Putamen (tissue), 1 donor: ENCODE data around the gene GDPD3.
A peak's percentile ranks its signal among the peaks of the same experiment; 100 is the strongest.

Source experiments
- DNase-seq: peaks from one replicate; pipeline ENCODE4 v3.0.0-alpha.2; 2016; ENCODE audit warnings: low spot score

Gene GDPD3

GRCh38 chr16:30077656-30078055, 35.7 kb downstream of the GDPD3 start:
- DNase-seq: no peak

GRCh38 chr16:30076276-30076791, 37.0 kb downstream of the GDPD3 start:
- no peak for DNase-seq

- peak; percentile 89 for DNase-seq
Measured at GRCh38 chr16:30075503-30076275, 37.6 kb downstream of the GDPD3 start, which contains the start of gene PPP4C. Gene PPP4C (plus strand): TSS chr16:30075994. CDS start chr16:30076378, 384 bp downstream.

GRCh38 chr16:30070490-30070889, 42.8 kb downstream of the GDPD3 start:
- DNase-seq: no peak

GRCh38 chr16:30069611-30070462, 43.5 kb downstream of the GDPD3 start:
- no peak for DNase-seq

- no peak for DNase-seq
Measured at GRCh38 chr16:30068750-30069610, 44.4 kb downstream of the GDPD3 start.

GRCh38 chr16:30068333-30068732, 45.0 kb downstream of the GDPD3 start:
- DNase-seq: no peak

- no peak for DNase-seq
Measured at GRCh38 chr16:30067584-30067916, 45.8 kb downstream of the GDPD3 start.

- no peak for DNase-seq
Measured at GRCh38 chr16:30066761-30067583, 46.4 kb downstream of the GDPD3 start.

- no peak for DNase-seq
Measured at GRCh38 chr16:30065943-30066760, 47.2 kb downstream of the GDPD3 start.

GRCh38 chr16:30065102-30065942, 48.0 kb downstream of the GDPD3 start, which contains the start of gene ALDOA:
Gene ALDOA (plus strand): TSS chr16:30065760. CDS start chr16:30066898, 1,138 bp downstream.
- peak; percentile 98 for DNase-seq

- DNase-seq: no peak
Measured at GRCh38 chr16:30064729-30065101, 48.6 kb downstream of the GDPD3 start.

- DNase-seq: peak; percentile 81
Measured at GRCh38 chr16:30063893-30064728, 49.2 kb downstream of the GDPD3 start.

- no peak for DNase-seq
Measured at GRCh38 chr16:30063278-30063892, 50.0 kb downstream of the GDPD3 start.

GRCh38 chr16:30060836-30061554, 52.3 kb downstream of the GDPD3 start:
- DNase-seq: no peak

GRCh38 chr16:30060346-30060745, 53.0 kb downstream of the GDPD3 start:
- DNase-seq: no peak

- DNase-seq: no peak
Measured at GRCh38 chr16:30054959-30055553, 58.3 kb downstream of the GDPD3 start.
